HG02973 (cell line): ENCODE measurements around the gene REL.
"Not testable (repeated sequence)": the region's sequence is repeated elsewhere in the genome, so short reads cannot be mapped to it uniquely, and the experiment has no call there.

ENCODE experiments used
- ATAC-seq: cut with Tn5 transposase; IDR thresholded peaks from one replicate; pipeline ENCODE4 v1.9.1; 2021; ENCODE audit warnings: moderate library complexity; ENCODE audit not compliant: unreplicated experiment

Gene REL

GRCh38 chr2:60881047-60881932, at the start of gene REL:
TSS of gene REL (plus strand) at chr2:60881574. CDS start at chr2:60881841, 267 bp downstream.
- peak; percentile 79 for ATAC-seq

- ATAC-seq, result no peak
Measured at GRCh38 chr2:60831921-60832320, 49.5 kb upstream of the REL start.

- no peak for ATAC-seq
Measured at GRCh38 chr2:60832621-60833020, 48.8 kb upstream of the REL start.

- peak; percentile 41 for ATAC-seq
Measured at GRCh38 chr2:60834270-60834717, 47.1 kb upstream of the REL start.

GRCh38 chr2:60836491-60836890, 44.9 kb upstream of the REL start:
- ATAC-seq, result no peak

- ATAC-seq, result no peak
Measured at GRCh38 chr2:60837123-60837522, 44.3 kb upstream of the REL start.

- no peak for ATAC-seq
Measured at GRCh38 chr2:60838481-60838880, 42.9 kb upstream of the REL start.

- ATAC-seq, result peak; percentile 52
Measured at GRCh38 chr2:60839126-60839813, 42.1 kb upstream of the REL start.

GRCh38 chr2:60840880-60841279, 40.5 kb upstream of the REL start:
- peak; percentile 40 for ATAC-seq

- ATAC-seq, result no peak
Measured at GRCh38 chr2:60843006-60843405, 38.4 kb upstream of the REL start.

GRCh38 chr2:60844105-60844504, 37.3 kb upstream of the REL start:
- ATAC-seq, result no peak

- ATAC-seq, result no peak
Measured at GRCh38 chr2:60847854-60848253, 33.5 kb upstream of the REL start.

GRCh38 chr2:60849187-60849586, 32.2 kb upstream of the REL start:
- ATAC-seq, result no peak

- no peak for ATAC-seq
Measured at GRCh38 chr2:60852282-60852860, 29.0 kb upstream of the REL start.

- no peak for ATAC-seq
Measured at GRCh38 chr2:60853531-60853930, 27.8 kb upstream of the REL start.

GRCh38 chr2:60855989-60856669, 25.2 kb upstream of the REL start:
- no peak for ATAC-seq

GRCh38 chr2:60857056-60857455, 24.3 kb upstream of the REL start:
- no peak for ATAC-seq

GRCh38 chr2:60858897-60859311, 22.5 kb upstream of the REL start:
- ATAC-seq, result no peak

- ATAC-seq, result no peak
Measured at GRCh38 chr2:60861736-60862135, 19.6 kb upstream of the REL start.

GRCh38 chr2:60862642-60863041, 18.7 kb upstream of the REL start:
- no peak for ATAC-seq

GRCh38 chr2:60865361-60865760, 16.0 kb upstream of the REL start:
- not testable (repeated sequence) for ATAC-seq
